SK-N-SH treated with all-trans-retinoic acid at 6 μM for 48 hours (cell line): ENCODE measurements around the gene RSAD2.

Experiments used
- CSDC2 ChIP-seq: fragments of 250-450 bp; sonication (Bioruptor Pico); IDR thresholded peaks from 2 replicates; pipeline ENCODE4 v1.5.0; 2020; ENCODE audit warnings: mild to moderate bottlenecking, moderate library complexity
- ISL1 ChIP-seq: fragments of 250-450 bp; sonication (Bioruptor Pico); IDR thresholded peaks from 2 replicates; pipeline ENCODE4 v2.1.2; 2022; ENCODE audit warnings: mild to moderate bottlenecking, moderate library complexity
- OSR1 ChIP-seq: fragments of 250-450 bp; sonication (Bioruptor Pico); IDR thresholded peaks from 2 replicates; pipeline ENCODE4 v1.8.0; 2022; ENCODE audit warnings: moderate library complexity, mild to moderate bottlenecking, inconsistent platforms
- PPARA ChIP-seq: fragments of 250-450 bp; sonication (Bioruptor Pico); IDR thresholded peaks from 2 replicates; pipeline ENCODE4 v1.5.0; 2020; ENCODE audit warnings: mild to moderate bottlenecking, borderline replicate concordance
- RARB ChIP-seq: fragments of 250-450 bp; sonication (Bioruptor Pico); IDR thresholded peaks from 2 replicates; pipeline ENCODE4 v1.8.0; 2021; ENCODE audit warnings: mild to moderate bottlenecking, moderate library complexity
- ZC3H10 ChIP-seq: fragments of 250-450 bp; sonication (Bioruptor Pico); IDR thresholded peaks from 2 replicates; pipeline ENCODE4 v1.5.1; 2021; ENCODE audit warnings: mild to moderate bottlenecking, moderate library complexity
- ZFP3 ChIP-seq: fragments of 250-450 bp; sonication (Bioruptor Pico); IDR thresholded peaks from 2 replicates; pipeline ENCODE4 v1.5.0; 2020; ENCODE audit warnings: mild to moderate bottlenecking, moderate library complexity
- ZNF70 ChIP-seq: fragments of 450-650 bp; formaldehyde crosslinking; IDR thresholded peaks from 2 replicates; pipeline ENCODE4 v1.5.0; 2020; ENCODE audit warnings: mild to moderate bottlenecking, moderate library complexity
- TF ChIP-seq, protein P1 (sequence below): fragments of 250-450 bp; sonication (Bioruptor Pico); IDR thresholded peaks from 2 replicates; pipeline ENCODE4 v1.8.0; 2020; ENCODE audit warnings: mild to moderate bottlenecking, moderate library complexity, borderline replicate concordance

DNA sequence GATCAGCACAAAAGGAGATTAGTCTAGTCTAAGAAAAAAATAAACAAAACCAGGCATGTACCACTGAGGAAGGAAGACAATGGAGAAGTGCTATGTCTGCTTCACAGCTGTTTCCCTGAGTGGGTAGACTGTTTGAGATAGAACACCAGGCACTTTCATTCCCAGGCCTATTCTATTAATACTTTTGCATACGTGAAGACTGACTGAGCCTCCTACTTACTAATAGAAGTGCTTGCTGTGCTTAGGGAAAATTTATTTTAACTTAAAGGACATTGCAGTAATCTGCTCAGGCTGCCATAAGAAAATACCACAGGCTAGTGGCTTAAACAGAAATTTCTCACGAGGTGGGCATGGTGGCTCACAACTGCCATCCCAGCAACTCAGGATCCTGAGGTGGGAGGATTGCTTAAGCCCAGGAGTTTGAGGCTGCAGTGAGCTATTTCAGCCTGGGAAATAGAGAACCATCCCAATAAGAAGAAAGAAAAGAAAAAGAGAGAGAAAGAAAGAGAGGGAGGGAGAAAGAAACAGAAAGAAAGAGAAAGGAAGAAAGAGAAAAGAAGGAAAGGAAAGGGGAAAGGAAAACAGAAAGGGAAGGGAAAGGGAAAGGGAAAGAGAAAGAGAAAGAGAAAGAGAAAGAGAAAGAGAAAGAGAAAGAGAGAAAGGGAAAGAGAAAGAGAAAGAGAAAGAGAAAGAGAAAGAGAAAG is 44.8 kb upstream of the RSAD2 start:
- TF ChIP-seq ZFP3 (CRISPR knock-in tag) (no peak), ISL1 (CRISPR knock-in tag) (no peak), ZC3H10 (CRISPR knock-in tag) (no peak), CSDC2 (no peak), RARB (CRISPR knock-in tag) (no peak), PPARA (no peak), ZNF70 (no peak), OSR1 (CRISPR knock-in tag) (no peak)
- TF ChIP-seq, protein P1, sequence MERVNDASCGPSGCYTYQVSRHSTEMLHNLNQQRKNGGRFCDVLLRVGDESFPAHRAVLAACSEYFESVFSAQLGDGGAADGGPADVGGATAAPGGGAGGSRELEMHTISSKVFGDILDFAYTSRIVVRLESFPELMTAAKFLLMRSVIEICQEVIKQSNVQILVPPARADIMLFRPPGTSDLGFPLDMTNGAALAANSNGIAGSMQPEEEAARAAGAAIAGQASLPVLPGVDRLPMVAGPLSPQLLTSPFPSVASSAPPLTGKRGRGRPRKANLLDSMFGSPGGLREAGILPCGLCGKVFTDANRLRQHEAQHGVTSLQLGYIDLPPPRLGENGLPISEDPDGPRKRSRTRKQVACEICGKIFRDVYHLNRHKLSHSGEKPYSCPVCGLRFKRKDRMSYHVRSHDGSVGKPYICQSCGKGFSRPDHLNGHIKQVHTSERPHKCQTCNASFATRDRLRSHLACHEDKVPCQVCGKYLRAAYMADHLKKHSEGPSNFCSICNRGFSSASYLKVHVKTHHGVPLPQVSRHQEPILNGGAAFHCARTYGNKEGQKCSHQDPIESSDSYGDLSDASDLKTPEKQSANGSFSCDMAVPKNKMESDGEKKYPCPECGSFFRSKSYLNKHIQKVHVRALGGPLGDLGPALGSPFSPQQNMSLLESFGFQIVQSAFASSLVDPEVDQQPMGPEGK (CRISPR knock-in tag) = no peak
